ENCODE measurements around the gene KIF21B. TPM values are rescaled to one million over a fixed set of nuclear protein-coding genes. Genes with fewer than 3 reads are reported as not detected.
"Not testable (repeated sequence)": the region's sequence is repeated elsewhere in the genome, so short reads cannot be mapped to it uniquely, and the experiment has no call there.

KIF21B gene
- total RNA-seq, 1 donor from 2014 or later, result 2.0 TPM

DNA sequence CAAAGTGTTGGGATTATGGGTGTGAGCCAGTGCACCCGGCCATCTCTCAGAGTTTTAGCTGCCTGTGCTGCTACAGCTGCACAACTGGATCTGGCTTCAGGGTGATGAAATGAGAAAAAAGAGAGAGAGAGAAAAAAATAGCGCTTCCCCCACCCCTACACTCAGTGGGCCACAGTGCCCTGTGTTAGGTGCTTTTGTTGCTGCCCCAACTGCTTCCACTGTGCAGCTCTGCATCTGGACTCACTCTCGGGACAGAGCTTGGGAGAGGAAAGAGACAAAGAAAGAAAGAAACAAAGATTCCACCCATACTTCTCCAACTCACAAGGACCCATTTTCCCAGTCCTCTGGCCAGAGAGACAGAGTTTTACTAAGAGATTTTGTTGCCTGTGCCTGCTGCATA is 78.4 kb downstream of the KIF21B start:
- no peak for DNase-seq (ENCODE audit: low read depth in 2 of 2)

DNA sequence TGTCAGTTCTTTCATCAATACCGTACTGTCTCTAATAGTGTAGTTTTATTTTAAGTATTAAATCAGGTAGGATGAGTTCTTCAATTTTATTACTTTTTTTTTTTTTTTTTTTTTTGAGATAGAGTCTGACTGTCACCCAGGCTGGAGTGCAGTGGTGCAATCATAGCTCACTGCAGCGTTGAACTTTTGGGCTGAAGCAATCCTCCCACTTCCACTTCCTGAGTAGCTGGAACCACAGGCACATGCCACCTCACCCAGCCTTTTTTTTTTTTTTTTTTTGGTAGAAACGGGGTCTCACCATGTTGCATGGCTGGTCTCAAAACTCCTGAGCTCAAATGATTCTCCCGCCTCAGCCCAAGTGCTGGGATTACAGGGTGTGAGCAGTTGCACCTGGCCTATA is 84.6 kb downstream of the KIF21B start:
- DNase-seq (ENCODE audit: low read depth in 2 of 2), result no peak

DNA sequence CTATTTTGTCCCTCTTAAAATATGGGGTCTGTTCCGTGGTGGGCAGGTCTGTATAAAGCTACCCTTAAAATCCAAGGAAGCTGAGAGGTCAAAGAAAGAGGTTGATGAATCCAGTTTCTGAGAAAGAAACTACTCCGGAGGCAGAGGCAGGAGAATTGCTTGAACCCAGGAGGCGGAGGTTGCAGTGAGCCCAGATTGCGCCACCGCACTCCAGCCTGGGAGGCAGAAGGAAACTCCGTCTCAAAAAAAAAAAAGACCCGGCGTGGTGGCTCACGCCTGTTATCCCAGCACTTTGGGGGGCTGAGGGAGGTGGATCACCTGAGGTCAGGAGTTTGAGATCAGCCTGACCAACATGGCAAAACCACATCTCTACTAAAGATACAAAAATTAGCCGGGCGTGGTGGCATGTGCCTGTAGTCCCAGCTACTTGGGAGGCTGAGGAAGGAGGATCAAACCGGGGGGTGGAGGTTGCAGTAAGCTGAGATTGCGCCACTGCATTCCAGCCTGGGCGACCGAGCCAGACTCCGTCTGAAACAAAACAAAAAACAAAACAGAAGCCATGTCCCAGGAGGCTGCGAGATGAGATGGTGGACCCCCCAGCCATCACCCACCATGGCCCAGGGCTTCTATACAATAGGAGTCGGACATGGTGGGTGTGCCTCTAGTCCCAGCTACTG is 88.1 kb downstream of the KIF21B start:
- not testable (repeated sequence) for DNase-seq (ENCODE audit: low read depth in 2 of 2)

GRCh38 chr1:200934676-200935245 is 88.8 kb downstream of the KIF21B start:
- DNase-seq (ENCODE audit: low read depth in 2 of 2), result no peak

- no peak for DNase-seq (ENCODE audit: low read depth in 2 of 2)
These were observed 91.7 kb downstream of the KIF21B start for GRCh38 chr1:200931776-200932175.

DNA sequence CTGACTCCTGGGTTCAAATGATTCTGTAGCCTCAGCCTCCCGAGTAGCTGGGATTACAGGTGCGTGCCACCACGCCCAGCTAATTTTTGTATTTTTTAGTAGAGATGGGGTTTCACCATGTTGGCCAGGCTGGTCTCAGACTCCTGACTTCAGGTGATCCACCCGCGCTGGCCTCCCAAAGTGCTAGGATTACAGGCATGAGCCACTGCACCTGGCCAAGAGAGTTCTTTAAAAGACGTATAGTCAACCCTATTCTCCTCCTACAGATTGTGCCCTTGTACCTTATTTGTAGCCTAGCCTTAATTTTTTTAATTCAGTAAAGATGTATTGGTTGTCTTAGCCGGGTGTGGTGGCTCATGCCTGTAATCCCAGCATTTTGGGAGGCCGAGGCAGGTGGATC is 93.2 kb downstream of the KIF21B start:
- DNase-seq (ENCODE audit: low read depth in 2 of 2), result not testable (repeated sequence)

DNA sequence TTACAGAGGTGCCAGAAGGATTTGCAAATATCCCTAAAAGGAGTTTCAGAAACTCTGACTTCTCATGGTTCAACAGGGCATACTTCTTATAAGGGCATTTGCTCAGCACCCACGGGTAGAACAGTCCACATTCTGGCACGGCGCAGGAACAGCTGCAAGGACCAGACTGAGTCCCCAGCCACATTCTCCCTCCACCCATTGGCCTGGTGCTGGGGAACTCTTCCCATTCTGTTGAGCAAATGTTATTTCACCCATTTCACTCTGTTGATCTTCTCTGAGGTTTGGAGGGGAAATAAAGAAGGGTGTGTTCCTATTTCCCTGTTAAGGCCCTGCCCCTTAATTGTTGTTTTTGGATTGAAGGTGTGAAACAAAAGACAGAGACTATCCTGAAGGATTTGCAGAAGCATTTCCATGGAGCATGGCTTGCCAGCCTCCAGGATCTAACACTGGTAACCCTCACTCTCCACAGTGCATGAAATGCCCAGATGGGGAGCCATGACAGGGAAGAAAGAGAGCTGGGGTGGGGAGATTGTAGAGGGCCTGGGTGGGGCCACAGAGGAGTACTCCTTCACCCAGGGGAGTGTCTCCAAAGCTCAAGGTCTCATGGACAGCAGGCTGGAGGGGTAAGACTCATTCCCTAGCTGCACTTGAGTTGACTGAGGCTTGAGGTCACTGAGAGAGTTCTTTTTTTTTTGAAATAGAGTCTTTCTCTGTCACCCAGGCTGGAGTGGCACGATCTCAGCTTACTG is 93.8 kb downstream of the KIF21B start:
- no peak for DNase-seq (ENCODE audit: low read depth in 2 of 2)

- no peak for DNase-seq (ENCODE audit: low read depth in 2 of 2)
These were observed 97.7 kb downstream of the KIF21B start for GRCh38 chr1:200925831-200926230.

- DNase-seq (ENCODE audit: low read depth in 2 of 2), result no peak
These were observed 99.9 kb downstream of the KIF21B start for GRCh38 chr1:200923601-200924000.

GRCh38 chr1:200922406-200922805 is 101.1 kb downstream of the KIF21B start:
- no peak for DNase-seq (ENCODE audit: low read depth in 2 of 2)

GRCh38 chr1:200921571-200922110 is 101.9 kb downstream of the KIF21B start:
- DNase-seq (ENCODE audit: low read depth in 2 of 2), result no peak

Other genes with a start within 250 kb of the KIF21B start
- not detected in 2 replicates for gene GPR25, start 150.7 kb downstream of the KIF21B start, total RNA-seq
- under 0.01 TPM in 1 of 2 replicates, not detected in the other for gene INAVA, start 128.8 kb downstream of the KIF21B start, total RNA-seq
- gene CACNA1S, start 88.7 kb upstream of the KIF21B start, total RNA-seq, result not detected in 2 replicates
- gene ASCL5, start 103.5 kb upstream of the KIF21B start, total RNA-seq, result not detected in 2 replicates
- gene TMEM9, start 130.8 kb upstream of the KIF21B start, total RNA-seq, result 45.3 and 60.9 TPM in 2 replicates
- gene IGFN1, start 167.1 kb upstream of the KIF21B start, total RNA-seq, result not detected in 2 replicates